ENCODE measurements around the gene FARP1.

DNA sequence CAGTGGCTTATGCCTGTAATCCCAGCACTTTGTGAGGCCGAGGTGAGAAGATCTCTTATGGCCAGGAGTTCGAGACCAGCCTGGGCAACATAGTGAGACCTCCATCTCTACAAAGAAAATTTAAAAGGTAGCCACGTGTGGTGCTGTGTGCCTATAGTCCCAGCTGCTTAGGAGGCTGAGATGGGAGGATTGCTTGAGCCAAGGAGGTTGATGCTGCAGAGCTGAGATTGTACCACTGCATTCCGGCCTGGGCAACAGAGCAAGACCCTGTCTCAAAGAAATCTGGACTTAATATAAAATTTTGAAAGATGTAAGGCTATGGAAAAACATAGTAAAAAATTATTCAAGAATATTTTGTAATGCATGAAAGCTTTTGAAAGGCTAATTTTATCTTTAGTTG, 99.5 kb downstream of the FARP1 start:
- no peak for TF ChIP-seq EZH2 (IDR thresholded peaks at IDR 0.05)
- no peak for TF ChIP-seq FOXP2 (optimal IDR thresholded peaks at IDR 0.05; ENCODE audit: control extremely low read depth, extremely low read length, insufficient read depth)
- TF ChIP-seq POLR2AphosphoS5 (IDR thresholded peaks at IDR 0.05; ENCODE audit: borderline replicate concordance, low read depth, low read length): no peak

Data from SK-N-MC (cell line).